DMS53 (cell line): Measurements from ENCODE around the gene TMEM231.
"Not testable (repeated sequence)": the region's sequence is repeated elsewhere in the genome, so short reads cannot be mapped to it uniquely, and the experiment has no call there.

Source experiments
- DNase-seq: peaks from one replicate; lab custom pipeline; 2025; lab: John Stamatoyannopoulos, UW

Gene TMEM231, protein sequence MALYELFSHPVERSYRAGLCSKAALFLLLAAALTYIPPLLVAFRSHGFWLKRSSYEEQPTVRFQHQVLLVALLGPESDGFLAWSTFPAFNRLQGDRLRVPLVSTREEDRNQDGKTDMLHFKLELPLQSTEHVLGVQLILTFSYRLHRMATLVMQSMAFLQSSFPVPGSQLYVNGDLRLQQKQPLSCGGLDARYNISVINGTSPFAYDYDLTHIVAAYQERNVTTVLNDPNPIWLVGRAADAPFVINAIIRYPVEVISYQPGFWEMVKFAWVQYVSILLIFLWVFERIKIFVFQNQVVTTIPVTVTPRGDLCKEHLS

DNA sequence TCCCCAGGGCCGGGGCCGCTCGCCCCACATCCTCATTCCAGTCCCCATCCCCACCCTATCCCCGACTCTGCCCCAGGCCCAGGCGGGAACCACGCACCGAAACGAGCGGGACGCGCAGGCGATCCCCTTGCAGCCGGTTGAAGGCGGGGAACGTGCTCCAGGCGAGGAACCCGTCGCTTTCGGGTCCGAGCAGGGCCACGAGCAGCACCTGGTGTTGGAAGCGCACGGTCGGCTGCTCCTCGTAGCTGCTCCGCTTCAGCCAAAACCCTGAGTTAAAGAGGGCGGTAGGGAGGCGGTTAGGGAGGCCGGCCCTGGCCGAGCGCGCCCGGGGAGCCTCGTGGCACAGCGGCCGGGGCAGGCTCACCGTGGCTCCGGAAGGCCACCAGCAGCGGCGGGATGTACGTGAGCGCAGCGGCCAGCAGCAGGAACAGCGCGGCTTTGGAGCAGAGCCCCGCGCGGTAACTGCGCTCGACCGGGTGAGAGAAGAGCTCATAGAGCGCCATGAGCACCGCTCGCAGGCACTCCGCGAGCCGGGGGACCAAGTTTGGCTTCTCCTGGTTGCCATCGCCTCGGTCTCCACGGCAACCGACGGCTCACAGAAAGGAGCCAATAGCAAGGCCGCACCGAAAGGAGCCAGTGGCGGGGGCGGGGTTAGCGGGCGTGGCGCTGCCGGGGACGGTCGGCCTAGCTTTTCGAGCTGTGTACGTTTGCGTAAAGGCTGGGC, at the start of gene TMEM231:
TSS of gene TMEM231 (minus strand) at position 546 of the 724 bp plus-strand sequence. CDS start at position 503, 43 bp downstream.
- DNase-seq = peak; percentile 96

DNA sequence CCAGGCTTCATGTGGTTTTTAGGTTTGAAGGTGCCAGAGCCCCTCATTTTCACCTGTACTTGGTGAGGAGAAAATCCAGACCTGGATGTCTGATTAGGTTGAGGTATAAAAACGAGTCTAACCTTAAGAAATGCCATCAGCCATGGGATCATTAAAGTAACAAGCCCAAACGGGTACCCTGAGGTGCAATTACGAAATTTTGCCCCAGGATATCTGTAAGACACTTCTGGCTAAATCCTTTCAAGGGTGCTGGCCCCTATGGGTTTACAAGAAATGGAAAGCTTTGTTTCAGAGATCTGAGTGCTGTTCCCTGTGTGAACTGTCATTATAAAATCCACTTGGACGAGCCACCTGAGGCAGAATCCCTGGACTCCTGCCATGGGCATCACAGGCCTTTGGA, 47.2 kb upstream of the TMEM231 start:
- no peak for DNase-seq

DNA sequence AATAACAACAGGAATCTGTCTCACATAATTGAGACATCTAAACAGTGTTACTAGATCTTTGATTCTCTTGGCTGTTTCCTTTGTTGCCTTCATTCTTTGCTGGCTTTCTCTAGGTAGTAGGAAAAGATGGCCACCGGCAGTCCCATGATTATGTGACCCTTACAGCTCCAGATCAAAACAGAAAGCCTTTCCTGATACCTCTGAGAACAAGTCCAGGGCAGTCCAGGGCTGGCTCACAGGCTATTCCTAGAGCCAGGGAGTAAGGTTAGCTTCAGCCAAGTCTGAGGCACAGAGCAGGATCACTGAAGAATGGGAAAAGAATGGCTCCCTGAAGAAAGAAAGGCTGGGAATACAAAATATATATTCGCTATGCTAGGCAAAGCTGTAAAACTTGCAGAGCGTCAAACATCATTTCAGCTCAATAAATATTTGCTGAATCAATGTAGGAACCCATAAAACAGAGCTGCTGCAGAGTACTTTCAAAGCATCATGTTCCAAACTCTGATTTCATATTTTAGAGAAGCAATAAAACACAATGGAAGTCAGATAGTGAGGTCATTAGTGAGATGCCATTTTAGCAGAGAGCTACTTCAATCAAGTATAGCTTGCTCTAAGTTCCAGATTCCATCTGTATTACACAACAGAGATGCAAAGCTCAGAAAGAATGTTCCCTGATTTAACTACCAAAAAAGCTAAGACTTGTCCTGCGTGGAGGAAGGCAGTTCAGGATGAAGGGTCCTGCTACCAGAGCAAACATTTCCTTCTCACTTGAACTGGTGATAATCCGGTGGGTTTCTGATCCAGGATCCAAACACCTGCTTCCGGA, 43.6 kb upstream of the TMEM231 start:
- DNase-seq = no peak

DNA sequence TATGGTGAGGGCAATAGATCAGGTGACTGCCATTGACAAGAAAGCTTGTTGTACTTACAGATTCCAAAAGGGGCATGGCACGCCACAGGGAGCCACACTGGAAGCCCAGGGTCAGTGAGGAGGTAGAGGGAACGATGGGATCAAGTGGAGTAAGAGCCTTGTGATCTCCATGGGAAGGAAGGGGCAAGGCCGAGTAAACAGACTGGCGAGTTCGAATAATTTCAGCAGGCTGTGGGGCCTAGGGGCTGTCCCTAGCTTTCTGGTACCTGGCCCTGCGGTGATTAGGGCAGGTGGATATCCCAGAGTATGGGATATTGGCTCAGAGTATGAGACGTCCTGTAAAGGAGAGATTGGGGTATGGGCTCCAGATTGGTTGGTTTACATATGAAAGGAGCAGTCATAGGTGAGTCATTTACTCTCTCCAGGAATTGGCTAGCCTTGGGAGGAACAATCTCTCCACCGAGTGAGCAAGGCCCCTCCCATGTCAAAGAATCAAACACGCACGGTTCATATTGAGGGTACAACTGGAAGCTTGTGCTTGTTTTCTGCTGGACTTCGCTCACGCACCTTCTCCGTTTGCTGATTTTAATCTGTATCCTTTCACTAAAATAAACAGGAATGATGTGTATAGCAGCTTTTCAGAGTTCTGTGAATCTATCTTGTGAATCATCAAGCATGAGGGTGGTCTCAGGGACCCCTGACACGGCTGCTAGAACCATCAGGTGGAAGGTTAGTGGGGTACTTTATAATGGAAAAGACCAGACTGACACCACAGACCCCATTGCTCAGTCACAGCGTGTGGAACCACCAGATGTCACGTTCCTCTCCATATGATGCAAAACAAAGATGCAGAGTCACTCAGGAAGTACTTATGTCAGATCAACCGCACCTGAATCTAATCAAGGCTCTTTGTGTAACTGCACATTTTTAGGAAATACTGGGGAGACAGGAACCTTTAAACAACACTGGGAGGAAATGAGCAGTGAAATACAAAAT, 38.1 kb upstream of the TMEM231 start:
- peak; percentile 85 for DNase-seq

DNA sequence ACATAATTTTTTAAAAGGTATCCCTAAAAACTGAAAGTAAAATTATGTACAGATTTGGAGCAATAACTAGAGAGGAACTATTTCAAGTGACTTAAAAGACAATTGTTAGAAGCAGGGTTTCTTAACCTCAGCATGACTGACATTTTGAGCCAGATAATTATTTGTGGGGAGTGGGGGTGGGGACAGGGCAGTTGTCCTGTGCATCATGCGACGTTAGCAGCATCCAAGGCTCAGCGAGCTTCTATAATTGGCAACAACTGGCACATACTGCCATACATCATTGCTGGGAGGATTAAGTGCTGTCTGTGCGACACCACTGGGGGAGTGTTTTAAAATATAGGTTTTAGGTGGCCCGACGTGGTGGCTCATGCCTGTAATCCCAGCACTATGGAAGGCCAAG, 37.3 kb upstream of the TMEM231 start:
- DNase-seq = no peak

DNA sequence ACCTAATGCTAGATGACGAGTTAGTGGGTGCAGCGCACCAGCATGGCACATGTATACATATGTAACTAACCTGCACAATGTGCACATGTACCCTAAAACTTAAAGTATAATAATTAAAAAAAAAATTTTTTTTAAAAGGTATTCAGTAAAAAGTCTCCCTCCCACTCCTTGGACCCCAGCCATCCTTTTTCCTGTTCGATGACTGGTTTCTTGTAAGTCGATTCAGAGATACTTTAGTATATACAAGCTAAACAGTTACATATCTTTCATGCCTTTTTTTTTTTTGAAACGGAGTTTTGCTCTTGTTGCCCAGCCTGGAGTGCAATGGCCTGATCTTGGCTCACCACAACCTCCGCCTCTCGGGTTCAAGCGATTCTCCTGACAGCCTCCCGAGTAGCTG, 35.9 kb upstream of the TMEM231 start:
- not testable (repeated sequence) for DNase-seq

DNA sequence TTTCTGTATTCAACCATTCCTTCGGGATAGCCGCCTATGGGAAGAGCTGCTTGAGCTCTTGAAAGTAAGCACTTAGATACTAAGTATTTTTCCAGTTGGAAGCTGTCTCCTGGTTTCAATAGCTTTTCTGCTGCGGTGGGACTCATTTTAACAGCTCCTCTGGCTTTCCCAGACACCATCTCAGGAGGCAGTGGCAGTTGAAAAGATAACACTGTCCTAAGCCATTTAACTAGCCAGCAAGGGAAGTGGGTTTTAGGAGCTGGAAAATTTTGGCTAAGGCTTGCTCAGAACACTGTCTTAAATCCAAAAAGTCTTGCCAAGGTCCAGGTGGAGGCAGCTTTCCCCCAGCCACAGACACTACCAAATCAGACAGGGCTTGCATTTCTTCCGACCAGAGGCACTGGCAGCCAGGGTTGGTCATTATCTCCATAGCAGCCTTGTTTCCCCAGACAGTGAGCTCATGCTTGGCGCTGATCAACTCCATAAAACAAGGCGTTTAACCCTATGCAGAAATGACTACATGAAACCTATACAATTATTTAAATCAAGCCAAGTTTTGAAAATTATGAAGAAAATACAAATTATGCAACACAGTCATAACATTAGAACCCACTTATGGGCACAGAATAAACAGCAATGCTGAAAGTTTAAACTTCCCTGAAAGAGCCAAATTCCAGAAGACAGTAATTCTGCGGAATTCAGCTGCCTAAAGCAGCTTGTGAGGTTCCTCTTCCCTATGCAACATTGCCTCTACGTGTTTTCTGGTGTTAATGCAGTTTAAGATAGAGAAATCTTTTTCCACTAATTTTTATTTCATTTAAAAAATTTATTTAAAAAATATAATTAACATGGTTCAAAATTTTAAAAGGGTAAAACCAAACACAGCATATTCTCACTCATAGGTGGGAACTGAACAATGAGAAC, 35.1 kb upstream of the TMEM231 start:
- no peak for DNase-seq

DNA sequence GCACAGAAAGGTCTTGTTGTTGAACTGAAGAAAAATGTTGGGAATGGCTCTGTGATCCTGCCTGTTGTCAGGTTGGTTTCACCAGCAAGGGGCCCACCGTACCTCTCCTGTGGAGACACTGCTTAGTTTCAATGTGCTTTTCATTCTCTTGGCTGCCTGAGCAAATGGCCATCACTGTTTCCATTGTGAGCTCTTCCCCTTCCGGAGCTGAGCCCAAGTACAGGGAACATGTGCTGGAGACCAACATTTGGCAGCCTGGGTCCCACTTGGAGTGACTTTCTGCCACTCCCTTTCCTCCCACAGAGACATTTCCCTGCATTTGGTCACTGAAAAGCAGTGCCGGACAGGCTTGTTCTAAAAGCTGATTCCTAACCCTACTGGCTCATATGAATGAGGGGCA, 33.3 kb upstream of the TMEM231 start:
- DNase-seq = no peak

DNA sequence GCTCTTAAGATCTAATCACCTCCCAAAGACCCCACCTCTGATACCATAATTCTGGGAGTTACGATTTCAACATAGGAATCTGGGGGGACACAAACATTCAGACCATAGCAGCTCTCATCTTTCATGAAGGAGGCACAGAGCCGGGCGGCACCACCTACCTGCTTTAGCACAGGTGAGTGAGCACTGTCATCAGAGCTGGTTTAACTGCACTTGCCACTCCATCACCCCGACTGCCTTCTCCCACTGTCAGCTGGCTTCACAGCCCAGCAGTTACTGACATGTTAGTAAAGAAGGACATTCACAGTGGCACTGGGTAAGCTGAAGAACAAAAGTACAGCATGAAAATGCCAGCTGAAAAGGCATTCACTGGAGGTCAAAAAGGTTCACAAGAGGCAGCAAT, 32.7 kb upstream of the TMEM231 start:
- DNase-seq = no peak

DNA sequence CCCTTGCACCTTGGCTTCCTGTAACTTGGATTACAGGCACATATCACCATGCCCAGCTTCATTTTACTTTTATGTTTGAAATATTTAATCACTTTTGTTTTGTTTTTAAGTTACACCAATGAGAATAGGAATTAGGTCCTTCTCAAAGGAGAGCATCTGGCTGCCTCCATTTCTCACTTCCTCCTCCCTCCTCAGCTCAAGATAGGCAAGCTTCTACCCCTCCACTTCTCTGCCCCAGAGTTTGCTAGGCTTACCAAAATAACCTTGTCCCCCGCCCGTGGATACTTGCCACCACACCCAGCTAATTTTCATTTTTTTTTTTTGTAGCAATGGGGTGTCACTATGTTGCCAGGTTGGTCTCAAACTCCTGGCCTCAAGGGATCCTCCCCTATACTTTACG, 28.1 kb upstream of the TMEM231 start:
- no peak for DNase-seq

DNA sequence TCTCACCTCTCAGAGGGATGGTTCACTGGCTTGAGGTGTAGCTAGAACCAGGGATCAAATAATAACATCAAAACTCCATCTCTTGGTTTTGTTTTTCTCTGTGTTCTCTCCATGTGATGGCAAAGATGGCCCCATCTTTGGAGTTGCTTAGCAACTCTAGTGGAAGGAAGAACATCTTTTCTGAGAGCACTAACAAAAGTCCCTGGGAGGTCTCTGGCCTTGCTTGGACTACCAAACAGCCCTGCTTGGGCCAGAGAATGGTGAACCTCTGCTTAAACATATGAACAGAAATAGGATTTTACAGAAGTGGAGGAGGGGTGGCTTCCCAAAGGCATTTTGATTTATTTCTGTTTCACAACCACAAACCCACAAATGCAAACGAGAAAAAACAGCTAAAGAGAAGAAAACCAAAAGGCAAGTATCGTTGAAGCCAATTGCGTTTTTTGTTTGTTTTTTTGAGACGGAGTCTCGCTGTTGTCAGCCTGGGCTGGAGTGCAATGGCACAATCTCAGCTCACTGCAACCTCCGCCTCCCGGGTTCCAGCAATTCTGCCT, 23.3 kb upstream of the TMEM231 start:
- no peak for DNase-seq

DNA sequence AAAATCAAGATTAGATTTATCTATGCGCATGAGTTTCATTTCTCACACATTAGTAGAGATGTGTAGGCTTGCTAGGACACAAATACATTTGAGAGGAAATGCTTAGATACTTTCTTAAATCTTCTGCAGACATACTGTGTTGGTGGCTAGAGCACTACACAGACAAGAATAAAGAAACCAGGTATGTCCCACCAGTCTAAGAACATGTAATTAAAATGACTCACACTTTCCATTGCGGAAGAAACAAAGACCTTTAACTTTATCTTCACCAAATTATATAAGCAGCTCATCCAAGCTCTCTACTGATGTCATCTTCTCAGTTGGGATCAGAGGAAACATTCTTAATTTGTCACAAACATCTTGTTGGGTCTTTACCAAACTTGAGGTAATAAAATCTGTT, 22.7 kb upstream of the TMEM231 start:
- DNase-seq = no peak

DNA sequence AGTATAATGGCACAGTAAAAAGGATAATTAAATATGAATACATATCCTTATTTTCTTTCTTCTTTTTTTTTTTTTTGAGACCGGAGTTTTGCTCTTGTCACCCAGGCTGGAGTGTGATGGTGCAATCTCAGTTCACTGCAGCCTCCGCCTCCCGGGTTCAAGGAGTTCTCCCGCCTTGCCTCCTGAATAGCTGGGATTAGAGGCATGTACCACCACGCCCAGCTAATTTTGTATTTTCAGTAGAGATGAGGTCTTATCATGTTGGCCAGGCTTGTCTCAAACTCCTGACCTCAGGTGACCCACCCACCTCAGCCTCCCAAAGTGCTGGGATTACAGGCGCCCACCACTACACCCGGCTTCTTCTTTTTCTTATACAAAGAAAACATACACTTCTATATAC, 22.2 kb upstream of the TMEM231 start:
- DNase-seq = no peak

DNA sequence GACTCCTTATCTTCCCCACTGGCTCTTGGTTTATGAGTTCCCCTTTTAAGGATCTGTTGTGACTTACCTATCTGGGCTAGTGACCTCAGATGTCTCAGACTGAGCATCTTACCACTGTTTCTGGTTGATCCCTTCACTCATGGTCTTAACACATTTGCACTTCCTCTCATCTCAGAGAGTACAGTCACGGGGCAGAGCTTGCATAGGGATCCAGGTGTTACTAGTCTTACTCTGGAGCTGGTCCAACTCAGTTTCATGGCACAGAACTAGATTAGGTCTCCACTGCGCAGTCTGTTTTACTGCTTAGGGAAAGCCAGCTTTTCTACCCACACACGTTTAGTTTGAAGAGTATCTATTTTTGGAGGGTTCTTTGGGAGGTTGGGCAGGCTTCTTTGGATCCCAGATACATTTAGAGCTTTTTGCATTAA, 20.3 kb upstream of the TMEM231 start:
- no peak for DNase-seq

DNA sequence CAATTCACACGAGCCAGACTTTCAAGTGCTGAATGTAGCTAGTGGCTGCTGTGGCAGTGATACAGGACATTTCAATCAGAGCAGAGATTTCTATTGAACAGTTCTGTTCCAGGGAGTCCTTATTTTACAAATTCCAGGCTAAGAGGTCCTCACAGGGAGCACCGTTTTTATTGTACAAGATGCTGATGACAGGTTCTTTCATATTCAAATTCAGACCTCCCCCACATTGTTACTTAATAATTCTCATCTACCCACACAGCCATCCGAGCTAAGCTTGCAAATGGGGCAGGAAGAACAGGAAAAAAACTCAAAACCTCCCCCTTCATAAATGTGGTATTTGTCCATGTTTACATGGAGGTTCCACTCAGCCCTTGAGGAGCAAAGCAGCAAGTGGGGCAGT, 19.9 kb upstream of the TMEM231 start:
- no peak for DNase-seq

DNA sequence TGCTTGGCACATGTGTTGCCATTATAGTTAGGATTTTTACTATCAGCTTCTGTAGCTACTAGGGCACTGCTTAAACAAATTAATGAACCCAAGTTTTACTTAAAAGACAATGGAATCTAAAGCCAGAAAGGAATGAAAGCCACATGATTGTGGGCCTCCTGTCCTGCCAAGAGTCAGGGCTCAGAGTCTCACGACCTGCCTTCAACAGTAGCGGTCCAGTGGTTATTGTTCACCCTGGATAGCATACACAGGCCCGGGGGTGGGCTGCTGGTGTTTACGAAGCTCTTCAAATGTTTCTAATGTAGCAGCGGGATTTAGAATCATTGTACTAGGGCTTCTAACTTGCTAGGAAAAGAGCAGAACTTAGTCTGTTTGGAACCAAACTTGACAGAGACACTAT, 17.9 kb upstream of the TMEM231 start:
- DNase-seq = no peak

DNA sequence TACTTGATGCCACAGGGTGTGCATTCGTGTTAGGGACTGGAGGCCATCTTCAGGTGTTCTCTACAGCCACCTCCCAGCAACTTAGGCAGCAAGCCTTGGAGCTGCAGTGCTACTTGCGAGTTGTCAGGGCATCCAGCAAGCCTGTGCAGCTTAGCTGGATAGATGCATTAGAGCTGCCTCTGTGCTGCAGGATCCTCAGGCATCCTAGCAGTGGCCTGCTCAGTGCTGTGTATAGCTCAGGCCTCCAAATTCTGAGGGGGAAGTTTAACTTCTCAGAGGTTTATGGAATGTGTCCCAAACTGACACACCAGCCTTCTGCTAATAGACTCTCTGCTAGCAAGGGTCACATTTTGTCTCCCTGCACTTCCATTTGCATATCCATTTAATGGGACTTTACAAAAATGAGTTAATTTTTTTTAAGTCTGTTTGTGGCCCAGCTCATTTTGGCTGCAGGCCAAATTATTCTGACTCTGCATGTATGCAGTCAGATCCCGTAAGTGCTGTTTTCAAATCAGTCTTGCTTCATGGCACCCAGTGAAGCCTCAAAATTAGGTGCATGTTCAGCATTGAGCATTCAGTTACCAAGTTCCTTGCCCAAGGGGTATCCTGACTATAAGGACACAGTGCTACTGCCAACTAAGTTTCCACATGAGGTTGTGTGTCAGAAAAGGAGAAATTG, 17.0 kb upstream of the TMEM231 start:
- no peak for DNase-seq

DNA sequence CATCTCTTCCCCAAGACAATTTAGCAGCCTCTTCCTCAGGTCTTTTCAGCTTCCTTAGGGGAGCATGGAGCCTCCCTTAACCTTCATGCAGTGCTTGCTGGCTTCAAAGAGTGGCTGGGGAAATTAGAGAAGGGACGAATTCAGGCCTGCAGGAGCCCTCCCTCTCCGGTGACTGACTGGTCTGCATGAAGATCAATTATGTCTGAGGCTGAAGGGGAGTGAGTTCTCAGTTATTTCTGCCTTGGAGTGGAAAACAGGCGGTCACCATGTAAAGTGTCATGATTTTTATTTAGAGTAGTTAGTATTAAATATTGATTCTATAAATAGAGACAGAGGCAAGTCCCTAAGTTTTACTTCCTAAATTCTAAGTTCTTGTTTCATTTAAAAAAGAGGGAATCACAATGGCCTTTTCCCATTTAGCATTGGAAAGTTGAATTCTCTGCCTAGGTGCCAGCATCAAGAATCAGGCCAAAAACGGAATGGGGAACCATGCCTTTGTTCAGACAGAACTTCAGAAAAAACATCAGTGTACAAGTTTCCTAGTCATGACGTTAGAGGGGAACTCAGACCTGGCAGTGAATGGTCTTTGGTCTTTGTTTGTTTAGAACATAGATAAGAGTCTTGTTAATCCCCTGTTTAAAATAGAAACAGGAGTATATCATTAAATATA, 14.5 kb upstream of the TMEM231 start:
- no peak for DNase-seq

DNA sequence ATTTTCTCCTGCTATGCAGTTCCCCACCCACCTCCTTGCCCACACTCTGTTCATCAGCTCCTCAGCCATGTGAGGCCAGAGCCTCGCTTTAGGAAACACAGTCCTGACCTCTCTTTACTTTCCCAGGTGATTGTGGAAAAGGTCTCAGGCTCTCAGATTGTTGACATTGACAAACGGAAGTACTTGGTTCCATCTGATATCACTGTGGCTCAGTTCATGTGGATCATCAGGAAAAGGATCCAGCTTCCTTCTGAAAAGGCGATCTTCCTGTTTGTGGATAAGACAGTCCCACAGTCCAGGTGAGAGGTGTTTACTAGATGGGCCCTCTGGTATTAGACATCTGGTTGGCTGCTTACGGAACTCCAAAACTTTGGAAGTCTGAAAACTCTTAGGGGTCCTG, 11.9 kb upstream of the TMEM231 start:
- DNase-seq = peak; percentile 22
